ENCODE data around the gene MGMT.

- TF ChIP-seq POLR2A (IDR thresholded peaks at IDR 0.05) (no peak), CTCF (IDR thresholded peaks at IDR 0.05) (no peak)
Observed at GRCh38 chr10:129730993-129731325, 263.9 kb downstream of the MGMT start.
